ENCODE results near the gene NTRK2. TPM values are rescaled to one million over a fixed set of nuclear protein-coding genes. Genes with fewer than 3 reads are reported as not detected.

Gene NTRK2
- total RNA-seq, 2 experiments from 2014 or later, result 1.8 TPM

GRCh38 chr9:84999788-85000187, 330.3 kb downstream of the NTRK2 start:
- Mint-ChIP-seq H3K27ac (no peak overlapping the region), H3K4me1 (no peaks in the 10 kb centered on the region), H3K36me3 (ENCODE audit: low read depth) (no peaks in the 10 kb centered on the region), H3K4me3 (no peak overlapping the region), H3K27me3 (peaks cover 4% of the 10 kb centered on the region), H3K9me3 (ENCODE audit: low read depth) (peaks cover 4% of the 10 kb centered on the region)
- no peak for DNase-seq
- intact Hi-C loops (cut with DNase I, micrococcal nuclease), result no loop called here
- CTCF ChIA-PET, result no interaction called here
- ATAC-seq, result no peak
- POLR2A ChIA-PET, result no interaction called here

- intact Hi-C loops (cut with DNase I, micrococcal nuclease), result no loop called here
- no peak overlapping the region for H3K27ac Mint-ChIP-seq
- POLR2A ChIA-PET, result no interaction called here
- DNase-seq (no peak), ATAC-seq (no peak)
- CTCF ChIA-PET, result no interaction called here
- no peak overlapping the region for H3K4me3 Mint-ChIP-seq
- H3K4me1 Mint-ChIP-seq, result no peaks in the 10 kb centered on the region
- no peaks in the 10 kb centered on the region for H3K36me3 Mint-ChIP-seq (ENCODE audit: low read depth)
- H3K9me3 Mint-ChIP-seq (ENCODE audit: low read depth), result peaks cover 4% of the 10 kb centered on the region
- peaks cover 4% of the 10 kb centered on the region for H3K27me3 Mint-ChIP-seq
Measured at GRCh38 chr9:85001925-85002324, 332.4 kb downstream of the NTRK2 start.

GRCh38 chr9:85004818-85005413, 335.4 kb downstream of the NTRK2 start:
- no peaks in the 10 kb centered on the region for H3K4me1 Mint-ChIP-seq
- peaks cover 4% of the 10 kb centered on the region for H3K9me3 Mint-ChIP-seq (ENCODE audit: low read depth)
- H3K27me3 Mint-ChIP-seq, result peaks cover 3% of the 10 kb centered on the region
- ChIA-PET CTCF (interaction anchor here (0.8 to 0.9 kb wide), 2 partner anchors 9 to 30 kb away, joined by 3 read pairs; no protein-coding TSS in a partner anchor), POLR2A (no interaction called here)
- ATAC-seq (no peak), DNase-seq (no peak)
- intact Hi-C loops (cut with DNase I, micrococcal nuclease), result no loop called here
- no peaks in the 10 kb centered on the region for H3K36me3 Mint-ChIP-seq (ENCODE audit: low read depth)
- no peak overlapping the region for H3K4me3 Mint-ChIP-seq
- no peak overlapping the region for H3K27ac Mint-ChIP-seq

GRCh38 chr9:85007748-85008147, 338.2 kb downstream of the NTRK2 start:
- H3K36me3 Mint-ChIP-seq (ENCODE audit: low read depth), result no peaks in the 10 kb centered on the region
- POLR2A ChIA-PET, result no interaction called here
- no peak overlapping the region for H3K4me3 Mint-ChIP-seq
- no peak for ATAC-seq
- no peaks in the 10 kb centered on the region for H3K27me3 Mint-ChIP-seq
- no peaks in the 10 kb centered on the region for H3K9me3 Mint-ChIP-seq (ENCODE audit: low read depth)
- intact Hi-C loops (cut with DNase I, micrococcal nuclease), result no loop called here
- H3K4me1 Mint-ChIP-seq, result no peaks in the 10 kb centered on the region
- CTCF ChIA-PET, result no interaction called here
- no peak for DNase-seq
- no peak overlapping the region for H3K27ac Mint-ChIP-seq

GRCh38 chr9:85008215-85008614, 338.7 kb downstream of the NTRK2 start:
- no peak overlapping the region for H3K27ac Mint-ChIP-seq
- H3K4me3 Mint-ChIP-seq, result no peak overlapping the region
- no peaks in the 10 kb centered on the region for H3K27me3 Mint-ChIP-seq
- H3K4me1 Mint-ChIP-seq, result no peaks in the 10 kb centered on the region
- H3K9me3 Mint-ChIP-seq (ENCODE audit: low read depth), result no peaks in the 10 kb centered on the region
- ATAC-seq, result no peak
- H3K36me3 Mint-ChIP-seq (ENCODE audit: low read depth), result no peaks in the 10 kb centered on the region
- intact Hi-C loops (cut with DNase I, micrococcal nuclease), result no loop called here
- POLR2A ChIA-PET, result no interaction called here
- CTCF ChIA-PET, result no interaction called here
- DNase-seq, result no peak

- DNase-seq (no peak), ATAC-seq (no peak)
- Mint-ChIP-seq H3K36me3 (ENCODE audit: low read depth) (no peaks in the 10 kb centered on the region), H3K27me3 (peaks cover 4% of the 10 kb centered on the region), H3K27ac (no peak overlapping the region), H3K4me3 (no peak overlapping the region), H3K9me3 (ENCODE audit: low read depth) (no peaks in the 10 kb centered on the region), H3K4me1 (no peaks in the 10 kb centered on the region)
- CTCF ChIA-PET, result interaction anchor here (0.6 kb wide), 1 partner anchor 650 kb away, joined by 3 read pairs; no protein-coding TSS in a partner anchor
- intact Hi-C loops (cut with DNase I, micrococcal nuclease), result no loop called here
- POLR2A ChIA-PET, result no interaction called here
Measured at GRCh38 chr9:85009251-85009650, 339.7 kb downstream of the NTRK2 start.

- intact Hi-C loops (cut with DNase I, micrococcal nuclease), result no loop called here
- Mint-ChIP-seq H3K27me3 (peaks cover 11% of the 10 kb centered on the region), H3K36me3 (ENCODE audit: low read depth) (no peaks in the 10 kb centered on the region), H3K9me3 (ENCODE audit: low read depth) (no peaks in the 10 kb centered on the region), H3K4me1 (no peaks in the 10 kb centered on the region), H3K4me3 (no peak overlapping the region), H3K27ac (no peak overlapping the region)
- ChIA-PET CTCF (interaction anchor here (1.0 kb wide), 2 partner anchors 9 to 16 kb away, joined by 3 read pairs; no protein-coding TSS in a partner anchor), POLR2A (no interaction called here)
- no peak for DNase-seq
- ATAC-seq, result no peak
Measured at GRCh38 chr9:85013703-85014102, 344.2 kb downstream of the NTRK2 start.

GRCh38 chr9:85014292-85014691, 344.8 kb downstream of the NTRK2 start:
- CTCF ChIA-PET, result interaction anchor here (1.0 kb wide), 2 partner anchors 10 to 17 kb away, joined by 3 read pairs; no protein-coding TSS in a partner anchor

GRCh38 chr9:85016384-85017006, 347.0 kb downstream of the NTRK2 start:
- Mint-ChIP-seq H3K36me3 (ENCODE audit: low read depth) (no peaks in the 10 kb centered on the region), H3K4me3 (no peak overlapping the region), H3K4me1 (no peaks in the 10 kb centered on the region)

More at GRCh38 chr9:85014292-85014691, 344.8 kb downstream of the NTRK2 start:
- POLR2A ChIA-PET, result no interaction called here
- no peak overlapping the region for H3K4me3 Mint-ChIP-seq
- H3K4me1 Mint-ChIP-seq, result no peaks in the 10 kb centered on the region
- H3K27me3 Mint-ChIP-seq, result peaks cover 11% of the 10 kb centered on the region
- H3K9me3 Mint-ChIP-seq (ENCODE audit: low read depth), result no peaks in the 10 kb centered on the region
- no peak overlapping the region for H3K27ac Mint-ChIP-seq
- no peak for DNase-seq
- no peak for ATAC-seq
- intact Hi-C loops (cut with DNase I, micrococcal nuclease), result no loop called here
- H3K36me3 Mint-ChIP-seq (ENCODE audit: low read depth), result no peaks in the 10 kb centered on the region

GRCh38 chr9:85020791-85021190, 351.3 kb downstream of the NTRK2 start:
- ATAC-seq (no peak), DNase-seq (no peak)
- no peak overlapping the region for H3K27ac Mint-ChIP-seq
- H3K27me3 Mint-ChIP-seq, result peaks cover 3% of the 10 kb centered on the region
- H3K4me3 Mint-ChIP-seq, result no peak overlapping the region
- POLR2A ChIA-PET, result no interaction called here
- no peaks in the 10 kb centered on the region for H3K9me3 Mint-ChIP-seq (ENCODE audit: low read depth)
- H3K36me3 Mint-ChIP-seq (ENCODE audit: low read depth), result no peaks in the 10 kb centered on the region
- intact Hi-C loops (cut with DNase I, micrococcal nuclease), result no loop called here
- CTCF ChIA-PET, result interaction anchor here (1.5 kb wide), 1 partner anchor 10 kb away, joined by 3 read pairs; no protein-coding TSS in a partner anchor
- no peaks in the 10 kb centered on the region for H3K4me1 Mint-ChIP-seq

More at GRCh38 chr9:85016384-85017006, 347.0 kb downstream of the NTRK2 start:
- Mint-ChIP-seq H3K27ac (no peak overlapping the region), H3K9me3 (ENCODE audit: low read depth) (no peaks in the 10 kb centered on the region), H3K27me3 (peaks cover 11% of the 10 kb centered on the region)
- intact Hi-C loops (cut with DNase I, micrococcal nuclease), result no loop called here
- ATAC-seq, result no peak
- DNase-seq, result no peak
- ChIA-PET POLR2A (no interaction called here), CTCF (no interaction called here)

- CTCF ChIA-PET, result no interaction called here
- DNase-seq (no peak), ATAC-seq (no peak)
- H3K4me1 Mint-ChIP-seq, result no peaks in the 10 kb centered on the region
- H3K36me3 Mint-ChIP-seq (ENCODE audit: low read depth), result no peaks in the 10 kb centered on the region
- H3K27me3 Mint-ChIP-seq, result peaks cover 2% of the 10 kb centered on the region
- intact Hi-C loops (cut with DNase I, micrococcal nuclease), result no loop called here
- H3K4me3 Mint-ChIP-seq, result no peak overlapping the region
- H3K9me3 Mint-ChIP-seq (ENCODE audit: low read depth), result no peaks in the 10 kb centered on the region
- POLR2A ChIA-PET, result no interaction called here
- H3K27ac Mint-ChIP-seq, result no peak overlapping the region
Measured at GRCh38 chr9:85021686-85022085, 352.2 kb downstream of the NTRK2 start.

- CTCF ChIA-PET, result no interaction called here
- Mint-ChIP-seq H3K36me3 (ENCODE audit: low read depth) (no peaks in the 10 kb centered on the region), H3K27me3 (no peaks in the 10 kb centered on the region), H3K4me3 (no peak overlapping the region), H3K4me1 (no peaks in the 10 kb centered on the region), H3K9me3 (ENCODE audit: low read depth) (no peaks in the 10 kb centered on the region), H3K27ac (no peak overlapping the region)
- DNase-seq (no peak), ATAC-seq (no peak)
- POLR2A ChIA-PET, result no interaction called here
- intact Hi-C loops (cut with DNase I, micrococcal nuclease), result no loop called here
Measured at GRCh38 chr9:85024374-85024773, 354.8 kb downstream of the NTRK2 start.
